ENCODE measurements around the gene SLC16A1.

GRCh38 chr1:112926858-112927257 lies 29.1 kb downstream of the SLC16A1 start:
- TF ChIP-seq POLR2A (IDR thresholded peaks at IDR 0.05) (no peak), CTCF (IDR thresholded peaks at IDR 0.05) (no peak)
